HG03095 (cell line): ENCODE measurements around the gene DMRT2.

Source experiments
- ATAC-seq: cut with Tn5 transposase; IDR thresholded peaks from one replicate; pipeline ENCODE4 v1.9.1; 2021; ENCODE audit warnings: moderate library complexity; ENCODE audit not compliant: unreplicated experiment

DMRT2 gene

GRCh38 chr9:1050125-1050895 lies at the start of gene DMRT2:
Gene DMRT2 (plus strand): TSS chr9:1050357. CDS start chr9:1051614, 1,257 bp downstream.
- no peak for ATAC-seq

DNA sequence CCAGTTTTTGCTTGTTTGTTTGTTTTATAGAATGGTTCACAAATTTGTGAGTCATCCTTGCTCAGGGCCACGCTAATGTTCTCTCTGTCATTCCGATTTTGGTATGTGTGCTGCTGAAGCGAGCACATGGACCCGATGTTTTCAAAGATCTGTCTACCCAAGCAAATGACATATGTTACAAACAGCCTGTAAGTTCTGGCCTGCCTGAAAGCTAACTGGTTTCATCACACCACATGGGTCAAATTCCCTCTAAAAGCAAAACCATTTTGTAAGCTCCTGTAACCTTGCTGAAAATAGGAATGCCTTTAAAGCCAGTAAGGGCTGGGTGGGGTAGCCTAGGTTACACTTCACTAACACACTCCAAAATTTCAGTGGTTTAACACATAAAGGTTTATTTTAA lies 48.3 kb upstream of the DMRT2 start:
- ATAC-seq = no peak

GRCh38 chr9:1002678-1003077 lies 47.5 kb upstream of the DMRT2 start:
- no peak for ATAC-seq

GRCh38 chr9:1005043-1005667 lies 45.0 kb upstream of the DMRT2 start:
- no peak for ATAC-seq

GRCh38 chr9:1007312-1007711 lies 42.8 kb upstream of the DMRT2 start:
- no peak for ATAC-seq

DNA sequence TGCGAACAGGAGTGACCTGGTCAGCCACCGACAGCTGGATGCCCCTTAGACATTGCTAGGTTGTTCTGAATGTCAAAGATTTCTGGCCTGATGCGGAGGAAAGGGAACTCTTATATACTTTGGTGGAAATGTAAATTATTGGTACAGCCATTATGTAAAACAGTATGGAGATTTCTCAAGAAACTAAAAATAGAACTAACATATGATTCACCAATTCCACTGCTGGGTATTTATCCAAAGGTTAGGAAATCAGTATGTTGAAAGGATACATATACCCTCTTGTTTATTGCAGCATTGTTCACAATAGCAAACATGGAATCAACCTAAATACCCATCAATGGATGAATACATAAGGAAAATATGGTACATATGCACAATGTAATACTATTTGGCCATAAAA lies 41.9 kb upstream of the DMRT2 start:
- ATAC-seq = no peak

GRCh38 chr9:1009101-1009707 lies 41.0 kb upstream of the DMRT2 start:
- peak; percentile 94 for ATAC-seq

DNA sequence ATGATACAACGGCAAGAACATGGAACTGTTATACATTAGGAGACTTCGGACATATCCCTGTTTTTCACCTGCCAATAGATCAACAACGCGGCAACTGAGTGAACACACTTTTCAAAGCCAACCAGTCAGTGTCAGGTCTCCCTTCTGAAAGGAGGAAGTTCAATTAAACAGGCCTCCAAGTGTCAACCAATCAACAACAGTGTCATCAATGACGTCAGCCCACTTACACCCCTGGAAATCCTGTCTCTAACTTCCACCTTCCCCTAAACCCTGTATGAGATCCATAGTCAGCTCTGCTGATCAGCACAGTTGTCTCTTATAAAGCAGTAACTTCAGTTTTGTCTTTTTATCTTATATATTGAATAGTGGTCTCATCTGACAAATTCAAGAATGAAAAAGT lies 37.1 kb upstream of the DMRT2 start:
- ATAC-seq = no peak

DNA sequence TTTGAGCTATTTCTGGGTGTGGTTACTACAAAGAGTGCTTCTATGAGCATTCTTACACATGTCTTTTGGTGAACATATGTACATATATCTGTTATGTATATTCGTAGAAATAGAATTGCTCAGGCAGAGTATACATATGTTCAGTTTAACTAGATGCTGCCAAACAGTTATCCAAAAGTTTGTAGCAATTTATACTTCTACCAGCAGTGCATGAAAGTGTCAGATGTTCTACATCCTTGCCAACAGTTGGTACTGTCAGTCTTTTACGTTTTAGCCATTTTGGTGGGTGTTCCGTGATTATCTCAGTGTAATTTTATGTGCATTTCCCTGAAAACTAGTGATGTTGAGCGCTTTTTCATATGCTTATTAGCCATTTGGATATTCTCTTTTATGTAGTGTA lies 35.9 kb upstream of the DMRT2 start:
- ATAC-seq = no peak

DNA sequence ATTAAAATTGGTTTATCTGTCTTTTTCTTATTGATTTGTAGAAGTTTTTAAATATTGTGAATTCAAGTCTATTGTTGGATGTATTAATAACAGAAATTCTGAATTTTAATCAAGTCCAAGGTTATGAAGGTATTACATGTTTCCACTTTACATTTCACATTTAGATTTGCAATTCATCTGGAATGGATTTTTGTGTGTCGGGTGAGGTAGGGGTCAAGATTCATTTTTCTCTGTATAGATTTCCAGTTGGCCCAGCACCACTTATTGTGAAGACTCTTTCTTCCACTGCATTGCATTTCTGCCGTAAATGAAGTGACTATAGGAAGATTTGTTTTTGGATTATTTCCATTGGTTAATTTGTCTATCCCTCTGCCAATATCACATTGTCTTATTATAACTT lies 35.5 kb upstream of the DMRT2 start:
- ATAC-seq = no peak

DNA sequence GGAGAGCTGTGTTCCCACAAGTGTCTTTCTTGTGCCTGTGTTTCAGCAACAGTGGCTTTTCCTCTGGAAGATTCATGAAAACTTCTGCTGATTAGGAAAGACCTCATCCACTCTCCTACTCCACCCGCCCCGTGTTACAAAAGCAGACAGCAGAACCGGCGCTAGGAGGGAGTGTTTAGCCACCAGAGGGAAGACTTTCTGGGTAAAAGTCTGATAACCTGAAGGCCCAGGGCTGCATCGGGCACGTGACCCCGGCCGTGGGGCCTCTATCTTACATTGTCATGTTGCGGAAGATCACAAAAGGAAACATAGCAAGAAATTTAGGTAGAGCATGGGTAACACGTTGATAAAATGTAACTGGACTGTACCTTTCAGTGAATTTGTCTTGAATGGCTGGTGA lies 32.0 kb upstream of the DMRT2 start:
- ATAC-seq = no peak

GRCh38 chr9:1024112-1024511 lies 26.0 kb upstream of the DMRT2 start:
- ATAC-seq = no peak

- ATAC-seq = no peak
Measured at GRCh38 chr9:1025131-1025530, 25.0 kb upstream of the DMRT2 start.

DNA sequence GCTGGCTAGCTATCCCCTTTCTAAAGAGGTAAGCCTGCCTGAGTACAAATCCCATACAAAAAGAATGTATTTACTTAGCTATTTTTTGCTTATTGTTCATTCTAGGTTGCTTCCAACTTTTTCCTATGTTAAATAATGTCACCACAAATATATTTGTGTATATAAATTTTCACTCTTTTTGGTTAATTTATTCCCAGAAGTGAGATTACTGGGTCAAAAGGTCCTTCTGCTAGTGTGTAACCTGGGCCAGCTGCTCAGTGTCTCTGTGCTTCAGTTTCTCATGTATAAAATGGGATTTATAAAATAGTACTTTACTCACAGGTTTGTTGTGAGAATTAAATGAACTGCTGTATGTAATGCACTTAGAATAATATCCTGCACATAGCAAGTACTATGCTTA lies 23.9 kb upstream of the DMRT2 start:
- ATAC-seq = no peak

- no peak for ATAC-seq
Measured at GRCh38 chr9:1028501-1029190, 21.5 kb upstream of the DMRT2 start.

GRCh38 chr9:1031951-1032601 lies 18.1 kb upstream of the DMRT2 start:
- no peak for ATAC-seq

DNA sequence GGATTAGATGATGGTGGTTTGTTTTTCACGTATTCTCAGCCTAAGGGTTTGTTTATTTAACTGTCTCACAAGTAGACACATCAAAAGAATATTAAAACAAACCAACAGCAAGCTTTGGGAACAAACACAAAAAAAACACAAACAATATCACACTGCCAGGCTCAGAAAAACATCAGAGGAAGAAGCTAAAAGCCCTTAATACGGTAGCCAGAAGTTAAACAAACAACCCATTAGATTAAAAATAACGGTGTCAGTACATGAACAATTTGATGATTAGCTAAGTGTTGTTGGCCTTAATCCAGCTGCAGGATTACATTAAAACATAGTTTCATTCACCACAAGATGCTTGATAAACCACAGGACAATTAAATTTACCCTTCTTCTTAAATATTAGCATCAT lies 15.9 kb upstream of the DMRT2 start:
- ATAC-seq = no peak

DNA sequence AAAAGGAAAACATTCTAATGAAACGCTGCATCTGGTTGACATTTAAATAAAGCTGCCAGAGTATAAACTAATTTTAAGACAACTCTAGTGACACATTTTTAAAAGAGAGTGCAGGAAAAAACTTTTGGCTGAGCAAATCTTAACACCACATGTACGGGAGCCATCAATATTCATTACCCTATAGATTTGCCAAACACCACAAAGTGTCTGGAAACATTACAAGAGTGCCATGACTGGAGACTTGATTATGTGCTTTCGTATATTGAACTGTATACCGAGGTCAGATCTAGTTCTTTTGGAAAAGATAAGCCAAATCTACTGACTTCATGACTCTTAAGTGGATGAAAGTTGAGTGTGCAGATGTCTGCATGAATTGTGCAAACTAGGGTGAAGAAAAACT lies 10.6 kb upstream of the DMRT2 start:
- no peak for ATAC-seq

DNA sequence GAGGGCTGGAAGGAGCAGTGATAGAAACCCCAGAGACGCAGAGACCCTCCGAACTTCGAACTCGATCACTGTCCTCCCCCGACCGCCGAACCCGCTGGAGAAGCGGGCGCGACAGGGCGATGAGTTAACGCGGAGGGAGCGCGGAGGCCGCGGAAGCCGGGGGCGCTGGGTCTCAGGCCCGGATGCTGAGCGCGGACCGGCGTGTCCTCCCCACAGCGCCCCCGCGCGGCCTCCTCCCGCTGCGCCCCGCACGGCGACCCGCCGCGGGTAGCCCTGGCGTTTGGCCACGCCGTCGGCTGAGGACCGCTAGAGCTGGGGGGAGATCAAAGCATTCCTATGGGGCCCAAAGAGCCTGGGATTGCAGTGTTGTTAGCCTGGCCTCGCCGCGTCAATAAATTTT lies 7.7 kb upstream of the DMRT2 start:
- ATAC-seq = no peak

DNA sequence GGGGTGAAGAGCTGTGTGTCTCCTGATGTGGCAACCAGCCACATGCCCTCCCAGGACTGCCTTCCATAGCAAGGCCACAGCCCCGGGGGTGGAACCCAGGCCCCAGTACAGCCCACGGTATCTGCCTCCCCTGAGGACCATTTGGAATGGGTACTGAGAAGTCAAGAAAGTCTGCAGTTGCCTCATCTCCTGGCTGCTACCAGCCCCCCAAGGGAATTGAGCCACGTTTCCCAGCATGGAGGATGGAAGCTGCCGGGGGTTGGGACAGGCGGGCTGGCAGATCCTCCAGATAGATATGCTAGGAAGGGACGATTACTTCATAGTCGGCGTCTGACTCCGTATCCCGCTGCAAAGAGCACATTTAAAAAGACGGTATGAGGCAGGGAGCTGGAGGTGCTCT lies 5.5 kb upstream of the DMRT2 start:
- no peak for ATAC-seq
